ENCODE data around the gene ATP1B4.

DNA sequence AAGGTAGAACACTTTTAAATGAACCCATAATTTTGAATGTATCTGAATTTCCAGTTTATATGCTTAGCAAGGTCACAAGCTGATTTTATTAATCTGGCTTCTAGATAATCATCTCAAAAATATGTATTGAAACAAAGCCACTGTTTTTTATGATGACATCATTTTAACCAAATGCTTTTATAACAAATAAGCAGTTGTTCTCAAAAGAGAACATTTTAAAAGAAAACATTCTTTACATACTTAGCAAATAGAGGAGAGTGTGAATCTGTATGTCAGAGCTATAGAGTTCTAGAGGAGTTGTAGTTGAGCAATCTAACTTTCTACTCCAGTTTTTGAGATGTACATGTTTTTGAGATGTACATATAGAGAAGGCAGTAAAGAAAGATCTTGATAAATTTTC lies 64.7 kb downstream of the ATP1B4 start:
- TF ChIP-seq, protein P1, sequence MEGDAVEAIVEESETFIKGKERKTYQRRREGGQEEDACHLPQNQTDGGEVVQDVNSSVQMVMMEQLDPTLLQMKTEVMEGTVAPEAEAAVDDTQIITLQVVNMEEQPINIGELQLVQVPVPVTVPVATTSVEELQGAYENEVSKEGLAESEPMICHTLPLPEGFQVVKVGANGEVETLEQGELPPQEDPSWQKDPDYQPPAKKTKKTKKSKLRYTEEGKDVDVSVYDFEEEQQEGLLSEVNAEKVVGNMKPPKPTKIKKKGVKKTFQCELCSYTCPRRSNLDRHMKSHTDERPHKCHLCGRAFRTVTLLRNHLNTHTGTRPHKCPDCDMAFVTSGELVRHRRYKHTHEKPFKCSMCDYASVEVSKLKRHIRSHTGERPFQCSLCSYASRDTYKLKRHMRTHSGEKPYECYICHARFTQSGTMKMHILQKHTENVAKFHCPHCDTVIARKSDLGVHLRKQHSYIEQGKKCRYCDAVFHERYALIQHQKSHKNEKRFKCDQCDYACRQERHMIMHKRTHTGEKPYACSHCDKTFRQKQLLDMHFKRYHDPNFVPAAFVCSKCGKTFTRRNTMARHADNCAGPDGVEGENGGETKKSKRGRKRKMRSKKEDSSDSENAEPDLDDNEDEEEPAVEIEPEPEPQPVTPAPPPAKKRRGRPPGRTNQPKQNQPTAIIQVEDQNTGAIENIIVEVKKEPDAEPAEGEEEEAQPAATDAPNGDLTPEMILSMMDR (IDR thresholded peaks at IDR 0.05 in 8 of 11, conservative IDR thresholded peaks at IDR 0.05 in 3 of 11): no peak
- no peak for TF ChIP-seq POLR2AphosphoS5 (IDR thresholded peaks at IDR 0.05)
